ENCODE measurements around the gene MRFAP1. TPM values are rescaled to one million over a fixed set of nuclear protein-coding genes. Genes with fewer than 3 reads are reported as not detected.

The MRFAP1 gene
- total RNA-seq, 1 donor from 2014 or later: 93.8 TPM

DNA sequence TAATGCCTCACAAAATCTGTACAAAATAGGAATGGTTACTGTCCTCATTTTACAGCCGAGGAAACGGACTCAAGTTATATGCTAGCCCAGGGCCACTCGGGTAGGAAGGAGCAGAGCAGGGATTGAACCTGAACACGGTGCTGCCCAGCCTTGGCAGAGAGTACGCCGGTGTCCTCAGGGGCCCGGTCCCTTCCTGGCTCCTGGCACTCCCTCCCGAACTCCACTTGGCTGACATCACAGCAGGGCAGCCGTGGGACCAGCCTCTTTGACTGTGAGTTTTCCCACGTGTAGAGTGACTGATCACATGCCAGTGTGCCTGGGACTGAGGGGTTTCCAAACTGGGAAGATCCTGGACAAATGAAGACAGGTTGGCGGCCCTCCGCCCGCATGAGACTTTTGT, 41.8 kb upstream of the MRFAP1 start:
- H3K27ac Mint-ChIP-seq: no peak overlapping the region
- TF ChIP-seq CTCF (IDR thresholded peaks at IDR 0.05): no peak
- no peak for DNase-seq
- no peak for ATAC-seq (ENCODE audit: low read depth)
- H3K4me1 Mint-ChIP-seq: peaks cover 3% of the 10 kb centered on the region
- no peak overlapping the region for H3K4me3 Mint-ChIP-seq
- ChIA-PET POLR2A (no interaction called here), CTCF (no interaction called here)
- no peaks in the 10 kb centered on the region for H3K27me3 Mint-ChIP-seq
- peaks cover 74% of the 10 kb centered on the region for H3K36me3 Mint-ChIP-seq (ENCODE audit: low read depth)
- peaks cover under 1% of the 10 kb centered on the region for H3K9me3 Mint-ChIP-seq
- intact Hi-C loops (cut with micrococcal nuclease): no loop called here

DNA sequence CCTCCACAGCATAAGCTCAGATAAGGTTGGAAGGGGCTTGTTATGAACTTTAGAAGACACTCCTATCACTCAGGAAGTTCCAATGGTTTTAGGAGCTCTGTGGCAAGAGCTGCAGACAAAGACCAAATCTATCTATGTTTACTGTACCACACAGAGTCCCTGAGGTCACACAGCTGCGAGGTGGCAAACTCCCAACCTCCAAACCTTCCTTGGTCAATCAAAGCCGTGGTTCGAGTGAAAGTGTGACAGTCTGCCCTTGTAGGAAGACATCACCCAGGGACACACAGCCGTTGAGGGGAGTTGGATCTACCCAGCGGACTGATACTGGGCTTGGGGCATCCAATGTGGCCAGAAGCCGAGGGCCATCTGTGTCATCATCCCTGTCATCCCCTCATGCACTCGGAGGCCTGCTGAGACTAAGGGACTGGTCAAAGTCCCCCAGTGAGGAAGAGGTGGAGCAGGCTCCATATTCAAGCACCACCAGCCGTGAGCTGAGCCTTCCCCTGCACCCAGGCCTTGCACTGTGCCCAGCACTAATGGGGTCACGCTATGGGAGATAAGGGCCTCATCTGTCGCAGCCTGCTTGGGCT, 38.7 kb upstream of the MRFAP1 start:
- Mint-ChIP-seq H3K27me3 (no peaks in the 10 kb centered on the region), H3K9me3 (peaks cover 9% of the 10 kb centered on the region), H3K4me3 (no peak overlapping the region), H3K4me1 (no peaks in the 10 kb centered on the region), H3K27ac (no peak overlapping the region), H3K36me3 (ENCODE audit: low read depth) (peaks cover 89% of the 10 kb centered on the region)
- intact Hi-C loops (cut with micrococcal nuclease): no loop called here
- no peak for TF ChIP-seq CTCF (IDR thresholded peaks at IDR 0.05)
- ChIA-PET CTCF (no interaction called here), POLR2A (no interaction called here)
- ATAC-seq (ENCODE audit: low read depth) (no peak), DNase-seq (no peak)

DNA sequence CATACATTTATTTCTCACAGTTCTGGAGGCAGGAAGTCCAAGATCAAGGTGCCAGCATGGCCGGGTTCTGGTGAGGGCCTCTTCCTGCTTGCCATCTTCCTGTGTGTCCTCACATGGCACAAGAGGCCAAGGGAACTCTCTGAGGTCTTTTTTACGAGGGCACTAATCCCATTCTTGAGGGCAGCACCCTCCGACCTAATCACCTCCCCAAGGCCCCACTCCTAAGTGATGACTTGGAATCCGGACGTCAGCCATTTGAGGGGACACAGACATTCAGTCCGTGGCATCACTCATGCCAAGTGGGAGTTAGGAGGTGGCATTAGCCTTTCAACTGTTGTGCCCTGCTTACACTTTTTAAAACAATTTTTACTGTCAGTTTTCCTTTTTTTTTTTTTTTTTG, 38.2 kb upstream of the MRFAP1 start:
- ChIA-PET CTCF (no interaction called here), POLR2A (no interaction called here)
- peaks cover 90% of the 10 kb centered on the region for H3K36me3 Mint-ChIP-seq (ENCODE audit: low read depth)
- H3K4me3 Mint-ChIP-seq: no peak overlapping the region
- no peak for TF ChIP-seq CTCF (IDR thresholded peaks at IDR 0.05)
- no peak for DNase-seq
- intact Hi-C loops (cut with micrococcal nuclease): no loop called here
- H3K27me3 Mint-ChIP-seq: no peaks in the 10 kb centered on the region
- H3K27ac Mint-ChIP-seq: no peak overlapping the region
- no peaks in the 10 kb centered on the region for H3K4me1 Mint-ChIP-seq
- peaks cover 9% of the 10 kb centered on the region for H3K9me3 Mint-ChIP-seq
- no peak for ATAC-seq (ENCODE audit: low read depth)

GRCh38 chr4:6603128-6603527, 37.4 kb upstream of the MRFAP1 start:
- ChIA-PET CTCF (no interaction called here), POLR2A (no interaction called here)
- H3K27me3 Mint-ChIP-seq: no peaks in the 10 kb centered on the region
- intact Hi-C loops (cut with micrococcal nuclease): no loop called here
- no peak for DNase-seq
- H3K4me3 Mint-ChIP-seq: no peak overlapping the region
- no peak overlapping the region for H3K27ac Mint-ChIP-seq
- TF ChIP-seq CTCF (IDR thresholded peaks at IDR 0.05): no peak
- H3K9me3 Mint-ChIP-seq: peaks cover 9% of the 10 kb centered on the region
- ATAC-seq (ENCODE audit: low read depth): no peak
- H3K4me1 Mint-ChIP-seq: no peaks in the 10 kb centered on the region
- H3K36me3 Mint-ChIP-seq (ENCODE audit: low read depth): peaks cover 90% of the 10 kb centered on the region

GRCh38 chr4:6605114-6605513, 35.4 kb upstream of the MRFAP1 start:
- H3K4me1 Mint-ChIP-seq: no peaks in the 10 kb centered on the region
- H3K4me3 Mint-ChIP-seq: no peak overlapping the region
- H3K9me3 Mint-ChIP-seq: peaks cover 9% of the 10 kb centered on the region
- ATAC-seq (ENCODE audit: low read depth): no peak
- no peaks in the 10 kb centered on the region for H3K27me3 Mint-ChIP-seq
- intact Hi-C loops (cut with micrococcal nuclease): no loop called here
- no peak overlapping the region for H3K27ac Mint-ChIP-seq
- DNase-seq: no peak
- TF ChIP-seq CTCF (IDR thresholded peaks at IDR 0.05): no peak
- ChIA-PET POLR2A (interaction anchor here (0.9 kb wide), 1 partner anchor 36 kb away, joined by 4 read pairs; the partner anchor contains the start of gene MRFAP1), CTCF (no interaction called here)
- peaks cover 95% of the 10 kb centered on the region for H3K36me3 Mint-ChIP-seq (ENCODE audit: low read depth)

Data from activated B cell treated with CpG ODN at 0.5 μM for 24 hours (primary cell).